GF-D8 (cell line): ENCODE measurements around the gene NRIP2.
A peak's percentile ranks its signal among the peaks of the same experiment; 100 is the strongest.

Experiments
- DNase-seq: peaks from one replicate; lab custom pipeline; 2025; lab: John Stamatoyannopoulos, UW

NRIP2 gene

GRCh38 chr12:2844786-2845185 is 10.0 kb upstream of the NRIP2 start:
- no peak for DNase-seq

GRCh38 chr12:2842948-2843347 is 8.1 kb upstream of the NRIP2 start:
- DNase-seq = no peak

- no peak for DNase-seq
Measured at GRCh38 chr12:2841056-2841650, 6.3 kb upstream of the NRIP2 start.

GRCh38 chr12:2836574-2836973 is 1.7 kb upstream of the NRIP2 start:
- peak; percentile 27 for DNase-seq

- no peak for DNase-seq
Measured at GRCh38 chr12:2835691-2836403, 1.0 kb upstream of the NRIP2 start.

- no peak for DNase-seq
Measured at GRCh38 chr12:2833810-2834209, 1.0 kb downstream of the NRIP2 start.

GRCh38 chr12:2833327-2833726 is 1.5 kb downstream of the NRIP2 start:
- DNase-seq = no peak

- DNase-seq = no peak
Measured at GRCh38 chr12:2832550-2833127, 2.2 kb downstream of the NRIP2 start.

GRCh38 chr12:2829275-2829674 is 5.6 kb downstream of the NRIP2 start:
- no peak for DNase-seq

- no peak for DNase-seq
Measured at GRCh38 chr12:2826721-2827515, 7.9 kb downstream of the NRIP2 start.

GRCh38 chr12:2826036-2826435 is 8.8 kb downstream of the NRIP2 start:
- no peak for DNase-seq

GRCh38 chr12:2825132-2825531 is 9.7 kb downstream of the NRIP2 start:
- DNase-seq = no peak

- DNase-seq = no peak
Measured at GRCh38 chr12:2824541-2824940, 10.3 kb downstream of the NRIP2 start.

- no peak for DNase-seq
Measured at GRCh38 chr12:2823483-2823882, 11.4 kb downstream of the NRIP2 start.

- DNase-seq = no peak
Measured at GRCh38 chr12:2820432-2820831, 14.4 kb downstream of the NRIP2 start.

GRCh38 chr12:2819810-2820209 is 15.0 kb downstream of the NRIP2 start:
- DNase-seq = no peak

- DNase-seq = peak; percentile 55
Measured at GRCh38 chr12:2813214-2814185, 21.3 kb downstream of the NRIP2 start.

GRCh38 chr12:2812290-2813213 is 22.3 kb downstream of the NRIP2 start, which contains the start of gene ITFG2:
Gene ITFG2, plus strand, starts transcription at chr12:2812668. Its CDS starts 93 bp downstream, at chr12:2812761.
- peak; percentile 96 for DNase-seq

GRCh38 chr12:2811801-2812200 is 23.0 kb downstream of the NRIP2 start:
- no peak for DNase-seq

- DNase-seq = peak; percentile 32
Measured at GRCh38 chr12:2806700-2807099, 28.1 kb downstream of the NRIP2 start.
